Hepatocyte (in vitro differentiated cells): Measurements from ENCODE around the gene MYO1E.

ENCODE experiments used
- EZH2 ChIP-seq: fragments of 200-600 bp; sonication (generic); IDR thresholded peaks from 2 replicates; pipeline ENCODE4 v1.6.1; 2016; ENCODE audit warnings: antibody characterized with exemption, mild to moderate bottlenecking, borderline replicate concordance
- EZH2phosphoT487 ChIP-seq: fragments of 200-600 bp; sonication (generic); IDR thresholded peaks from one replicate; pipeline ENCODE4 v1.6.1; 2018; ENCODE audit warnings: antibody characterized with exemption, mild to moderate bottlenecking, low read depth, moderate library complexity; ENCODE audit not compliant: unreplicated experiment, severe bottlenecking
- TF ChIP-seq, protein P1 (sequence below): fragments of 200-600 bp; sonication (generic); IDR thresholded peaks from 2 replicates; pipeline ENCODE4 v1.5.1; 2016; ENCODE audit warnings: antibody characterized with exemption, mild to moderate bottlenecking; ENCODE audit not compliant: poor library complexity

DNA sequence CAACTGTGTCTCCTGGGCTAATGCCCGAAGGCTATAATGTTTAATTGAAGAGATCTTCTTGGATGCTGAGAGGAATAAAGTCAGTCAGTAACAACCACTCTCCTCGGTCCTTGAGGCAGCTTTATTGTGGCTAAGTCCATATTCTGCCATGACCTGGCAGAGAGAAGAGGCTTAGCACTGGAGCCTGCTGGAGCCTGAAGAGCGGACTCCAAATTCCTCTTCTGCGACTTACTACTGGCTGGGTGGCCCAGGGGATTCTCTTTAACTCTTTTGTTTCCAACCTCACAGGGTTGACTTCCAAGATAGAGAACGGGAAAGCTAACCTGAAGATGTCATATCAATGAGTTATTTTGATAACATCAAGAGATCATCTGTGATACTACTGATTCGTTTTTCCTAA lies 71.1 kb downstream of the MYO1E start:
- TF ChIP-seq EZH2phosphoT487, result no peak
- TF ChIP-seq, protein P1, sequence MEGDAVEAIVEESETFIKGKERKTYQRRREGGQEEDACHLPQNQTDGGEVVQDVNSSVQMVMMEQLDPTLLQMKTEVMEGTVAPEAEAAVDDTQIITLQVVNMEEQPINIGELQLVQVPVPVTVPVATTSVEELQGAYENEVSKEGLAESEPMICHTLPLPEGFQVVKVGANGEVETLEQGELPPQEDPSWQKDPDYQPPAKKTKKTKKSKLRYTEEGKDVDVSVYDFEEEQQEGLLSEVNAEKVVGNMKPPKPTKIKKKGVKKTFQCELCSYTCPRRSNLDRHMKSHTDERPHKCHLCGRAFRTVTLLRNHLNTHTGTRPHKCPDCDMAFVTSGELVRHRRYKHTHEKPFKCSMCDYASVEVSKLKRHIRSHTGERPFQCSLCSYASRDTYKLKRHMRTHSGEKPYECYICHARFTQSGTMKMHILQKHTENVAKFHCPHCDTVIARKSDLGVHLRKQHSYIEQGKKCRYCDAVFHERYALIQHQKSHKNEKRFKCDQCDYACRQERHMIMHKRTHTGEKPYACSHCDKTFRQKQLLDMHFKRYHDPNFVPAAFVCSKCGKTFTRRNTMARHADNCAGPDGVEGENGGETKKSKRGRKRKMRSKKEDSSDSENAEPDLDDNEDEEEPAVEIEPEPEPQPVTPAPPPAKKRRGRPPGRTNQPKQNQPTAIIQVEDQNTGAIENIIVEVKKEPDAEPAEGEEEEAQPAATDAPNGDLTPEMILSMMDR, result no peak
- no peak for TF ChIP-seq EZH2
